Glutamatergic neuron (in vitro differentiated cells): ENCODE results near the gene RELT. TPM values are rescaled to one million over a fixed set of nuclear protein-coding genes. Genes with fewer than 3 reads are reported as not detected.

Source experiments
- DNase-seq: peaks from one replicate; pipeline ENCODE4 v3.0.0; 2022
- H3K27ac Mint-ChIP-seq: one replicate; pipeline ENCODE4 v1.8.0; 2020; ENCODE audit warnings: mild to moderate bottlenecking, mixed read lengths, inconsistent platforms; ENCODE audit not compliant: unreplicated experiment
- H3K27me3 Mint-ChIP-seq: one replicate; pipeline ENCODE4 v1.8.0; 2020; ENCODE audit warnings: mild to moderate bottlenecking, moderate library complexity, mixed read lengths, inconsistent platforms; ENCODE audit not compliant: unreplicated experiment
- H3K36me3 Mint-ChIP-seq: one replicate; pipeline ENCODE4 v1.8.0; 2020; ENCODE audit warnings: mild to moderate bottlenecking, mixed read lengths, inconsistent platforms; ENCODE audit not compliant: unreplicated experiment
- H3K4me1 Mint-ChIP-seq: one replicate; pipeline ENCODE4 v1.8.0; 2020; ENCODE audit warnings: mild to moderate bottlenecking, low read depth, mixed read lengths, inconsistent platforms; ENCODE audit not compliant: unreplicated experiment
- H3K4me3 Mint-ChIP-seq: one replicate; pipeline ENCODE4 v1.8.0; 2020; ENCODE audit warnings: mild to moderate bottlenecking, mixed read lengths, inconsistent platforms; ENCODE audit not compliant: unreplicated experiment
- H3K9me3 Mint-ChIP-seq: one replicate; pipeline ENCODE4 v1.8.0; 2020; ENCODE audit warnings: mild to moderate bottlenecking, moderate library complexity, mixed read lengths, inconsistent platforms; ENCODE audit not compliant: unreplicated experiment
- total RNA-seq: library from RNA; stranded (reverse); fragmentation: NEBNext Ultra II Directional; extraction: Animal tissue kit (Norgen Biotek cat#: 25700); gene quantifications from one replicate; pipeline ENCODE4 v1.2.1, GENCODE V29; 2021; ENCODE audit not compliant: unreplicated experiment
- TF ChIP-seq, protein P1 (sequence below): fragments of 200-600 bp; sonication (generic); IDR thresholded peaks from one replicate; pipeline ENCODE4 v1.5.0; 2021; ENCODE audit not compliant: partially characterized antibody, unreplicated experiment

RELT gene
- total RNA-seq, 1 donor from 2014 or later = 9.2 TPM

DNA sequence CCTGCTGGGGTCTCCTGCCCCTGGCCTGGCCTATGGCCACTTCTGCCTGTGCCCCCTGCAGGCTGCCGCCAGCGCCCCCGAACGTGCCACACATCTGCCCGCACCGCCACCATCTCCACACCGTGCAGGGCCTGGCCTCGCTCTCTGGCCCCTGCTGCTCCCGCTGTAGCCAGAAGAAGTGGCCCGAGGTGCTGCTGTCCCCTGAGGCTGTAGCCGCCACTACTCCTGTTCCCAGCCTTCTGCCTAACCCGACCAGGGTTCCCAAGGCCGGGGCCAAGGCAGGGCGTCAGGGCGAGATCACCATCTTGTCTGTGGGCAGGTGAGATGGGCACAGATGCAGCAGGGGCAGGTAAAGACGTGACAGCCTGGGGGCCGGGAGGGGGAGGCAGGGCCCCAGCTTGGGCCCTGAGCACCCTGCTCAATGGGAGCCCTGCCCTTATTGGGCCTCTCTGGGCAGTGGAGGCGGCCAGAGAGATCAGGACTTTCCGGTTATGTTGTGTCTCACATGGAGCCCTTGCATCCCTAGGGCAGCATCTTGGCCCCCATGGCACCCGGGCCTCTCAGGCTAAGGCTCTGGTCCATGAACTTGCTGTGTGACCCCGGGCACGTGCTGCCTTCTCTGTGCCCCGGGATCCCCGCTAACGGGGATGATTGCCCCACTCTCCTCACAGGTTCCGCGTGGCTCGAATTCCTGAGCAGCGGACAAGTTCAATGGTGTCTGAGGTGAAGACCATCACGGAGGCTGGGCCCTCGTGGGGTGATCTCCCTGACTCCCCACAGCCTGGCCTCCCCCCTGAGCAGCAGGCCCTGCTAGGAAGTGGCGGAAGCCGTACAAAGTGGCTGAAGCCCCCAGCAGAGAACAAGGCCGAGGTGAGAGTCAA, 18.5 kb downstream of the RELT start:
- Mint-ChIP-seq H3K27ac (no peak overlapping the region), H3K9me3 (peaks cover 6% of the 10 kb centered on the region), H3K27me3 (peaks cover 11% of the 10 kb centered on the region), H3K36me3 (no peaks in the 10 kb centered on the region), H3K4me1 (peaks cover 12% of the 10 kb centered on the region), H3K4me3 (no peak overlapping the region)
- TF ChIP-seq, protein P1, sequence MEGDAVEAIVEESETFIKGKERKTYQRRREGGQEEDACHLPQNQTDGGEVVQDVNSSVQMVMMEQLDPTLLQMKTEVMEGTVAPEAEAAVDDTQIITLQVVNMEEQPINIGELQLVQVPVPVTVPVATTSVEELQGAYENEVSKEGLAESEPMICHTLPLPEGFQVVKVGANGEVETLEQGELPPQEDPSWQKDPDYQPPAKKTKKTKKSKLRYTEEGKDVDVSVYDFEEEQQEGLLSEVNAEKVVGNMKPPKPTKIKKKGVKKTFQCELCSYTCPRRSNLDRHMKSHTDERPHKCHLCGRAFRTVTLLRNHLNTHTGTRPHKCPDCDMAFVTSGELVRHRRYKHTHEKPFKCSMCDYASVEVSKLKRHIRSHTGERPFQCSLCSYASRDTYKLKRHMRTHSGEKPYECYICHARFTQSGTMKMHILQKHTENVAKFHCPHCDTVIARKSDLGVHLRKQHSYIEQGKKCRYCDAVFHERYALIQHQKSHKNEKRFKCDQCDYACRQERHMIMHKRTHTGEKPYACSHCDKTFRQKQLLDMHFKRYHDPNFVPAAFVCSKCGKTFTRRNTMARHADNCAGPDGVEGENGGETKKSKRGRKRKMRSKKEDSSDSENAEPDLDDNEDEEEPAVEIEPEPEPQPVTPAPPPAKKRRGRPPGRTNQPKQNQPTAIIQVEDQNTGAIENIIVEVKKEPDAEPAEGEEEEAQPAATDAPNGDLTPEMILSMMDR = no peak
- DNase-seq = no peak

DNA sequence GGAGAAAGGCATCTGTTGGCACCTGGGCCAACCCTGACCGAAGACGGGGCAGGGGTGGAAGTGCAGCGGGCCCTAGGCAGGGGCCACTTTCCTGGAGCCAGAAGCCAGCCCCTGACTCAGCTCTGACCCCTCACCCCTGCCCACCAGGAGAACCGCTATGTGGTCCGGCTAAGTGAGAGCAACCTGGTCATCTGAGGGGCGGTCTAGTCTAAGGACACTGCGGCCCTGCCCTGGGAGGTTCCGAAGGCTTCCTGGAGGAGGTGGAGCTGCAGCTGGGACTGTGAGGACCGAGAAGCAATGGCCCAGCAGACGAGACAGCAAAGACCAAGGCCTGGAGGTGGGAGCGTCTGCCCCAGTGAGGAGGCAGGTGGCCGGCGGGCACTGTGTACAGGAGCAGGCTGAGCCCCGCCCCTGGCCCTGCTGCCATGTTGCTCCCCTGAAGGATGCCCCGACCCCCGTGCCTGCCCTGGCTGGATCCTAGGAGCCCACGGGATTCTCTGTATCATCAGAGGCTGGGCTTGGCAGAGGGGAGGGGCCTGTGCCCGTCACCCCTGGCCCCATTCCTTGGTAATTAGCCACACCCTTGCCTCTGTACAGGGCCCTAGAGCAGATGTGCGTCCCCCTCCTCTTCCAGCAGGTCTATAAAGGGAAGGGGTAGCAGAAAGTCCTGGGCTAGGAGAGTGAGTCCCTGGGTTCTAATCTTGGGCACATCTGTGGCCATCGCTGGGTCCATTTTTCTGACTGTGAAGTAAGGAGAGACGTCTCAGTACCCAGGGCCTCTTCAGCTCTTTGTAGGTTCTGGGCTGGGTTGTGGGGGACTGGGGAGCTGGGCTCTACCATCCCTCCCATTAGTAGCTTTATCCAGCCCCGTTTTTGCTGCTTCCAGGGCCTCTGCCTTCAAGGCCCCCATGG, 19.4 kb downstream of the RELT start:
- Mint-ChIP-seq H3K4me1 (peaks cover 12% of the 10 kb centered on the region), H3K9me3 (peaks cover 1% of the 10 kb centered on the region), H3K36me3 (no peaks in the 10 kb centered on the region), H3K4me3 (no peak overlapping the region), H3K27me3 (peaks cover 9% of the 10 kb centered on the region), H3K27ac (no peak overlapping the region)
- TF ChIP-seq, protein P1 = no peak
- no peak for DNase-seq

GRCh38 chr11:73396251-73396930, 20.2 kb downstream of the RELT start:
- peaks cover 12% of the 10 kb centered on the region for H3K4me1 Mint-ChIP-seq
- no peak overlapping the region for H3K4me3 Mint-ChIP-seq
- TF ChIP-seq, protein P1 = no peak
- DNase-seq = no peak
- peaks cover 8% of the 10 kb centered on the region for H3K27me3 Mint-ChIP-seq
- no peaks in the 10 kb centered on the region for H3K36me3 Mint-ChIP-seq
- H3K9me3 Mint-ChIP-seq = peaks cover 1% of the 10 kb centered on the region
- H3K27ac Mint-ChIP-seq = peak overlapping the region; percentile 17

DNA sequence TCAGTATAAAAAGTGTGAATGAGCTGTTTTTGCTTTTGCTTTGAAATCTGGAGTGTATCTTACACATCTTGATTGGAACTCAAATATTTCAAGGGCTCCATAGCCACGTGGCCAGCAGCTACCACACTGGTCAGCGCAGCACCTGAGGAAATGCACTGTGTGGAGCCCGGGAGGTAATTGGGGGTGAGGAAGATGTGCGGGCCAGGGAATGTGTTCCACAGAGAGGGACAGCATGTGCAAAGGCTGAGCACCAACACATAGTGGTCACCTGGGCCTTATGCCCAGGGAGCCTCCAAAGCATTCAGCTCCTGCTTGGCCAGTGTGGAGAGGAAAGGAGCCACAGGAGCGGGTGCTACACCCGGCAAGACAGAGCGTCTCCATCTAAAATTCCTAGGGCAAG, 20.8 kb downstream of the RELT start:
- TF ChIP-seq, protein P1 = no peak
- no peak overlapping the region for H3K27ac Mint-ChIP-seq
- no peak overlapping the region for H3K4me3 Mint-ChIP-seq
- H3K4me1 Mint-ChIP-seq = peaks cover 12% of the 10 kb centered on the region
- no peak for DNase-seq
- peaks cover 1% of the 10 kb centered on the region for H3K9me3 Mint-ChIP-seq
- peaks cover 6% of the 10 kb centered on the region for H3K27me3 Mint-ChIP-seq
- no peaks in the 10 kb centered on the region for H3K36me3 Mint-ChIP-seq
